ENCODE measurements around the gene TMA7.
"Not testable (repeated sequence)": the region's sequence is repeated elsewhere in the genome, so short reads cannot be mapped to it uniquely, and the experiment has no call there.

The TMA7 gene

GRCh38 chr3:48477959-48478520 is 38.0 kb downstream of the TMA7 start:
- POLR2A ChIA-PET, result no interaction called here
- CTCF ChIA-PET, result no interaction called here

DNA sequence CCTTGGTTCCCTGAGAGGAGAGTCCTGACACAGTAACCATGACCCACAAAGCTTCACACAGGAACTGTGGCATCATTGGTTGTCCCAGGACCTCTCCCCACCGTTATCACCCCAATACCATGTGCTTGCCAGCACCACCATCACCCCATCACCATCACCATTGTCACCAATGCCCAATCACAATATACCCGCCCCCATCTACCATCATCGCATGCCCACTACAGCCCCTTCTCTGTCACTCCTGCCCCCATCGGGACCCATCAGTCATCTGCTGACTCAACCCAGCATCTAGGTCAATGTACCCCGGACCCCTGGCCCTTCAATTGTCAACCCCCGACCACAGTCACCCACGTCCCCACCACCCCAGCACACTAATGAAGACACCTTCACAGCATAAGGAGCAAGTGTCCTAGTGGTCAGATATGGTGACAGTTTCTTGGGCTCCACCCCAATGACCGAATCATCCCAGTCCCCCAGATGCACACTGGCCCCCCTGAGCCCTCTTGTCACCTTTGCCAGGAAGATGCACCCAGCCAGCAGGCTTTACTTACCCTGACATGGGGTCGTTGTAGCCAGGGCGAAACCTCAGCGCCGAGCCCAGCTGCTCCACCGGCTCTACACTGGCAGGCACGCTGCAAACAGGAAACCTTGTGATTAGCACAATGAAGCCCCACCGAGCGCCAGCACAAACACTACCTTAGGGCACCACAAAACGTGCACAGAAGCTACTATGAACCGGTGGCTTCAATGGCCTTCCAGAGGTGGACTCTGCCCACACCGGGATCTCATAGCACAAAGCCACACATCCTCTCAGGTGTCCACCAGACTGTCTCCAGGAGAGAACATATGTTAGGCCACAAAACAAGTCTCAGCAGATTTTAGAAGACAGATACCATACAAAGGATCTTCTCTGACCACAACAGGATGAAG is 38.8 kb downstream of the TMA7 start:
- ChIA-PET CTCF (no interaction called here), POLR2A (no interaction called here)
- DNase-seq (ENCODE audit: extremely low spot score), result peak; percentile 25
- no peak for TF ChIP-seq CTCF (IDR thresholded peaks at IDR 0.05; ENCODE audit: control extremely low read depth, extremely low read depth, low read depth, missing control alignments)

More at GRCh38 chr3:48477959-48478520, 38.0 kb downstream of the TMA7 start:
- peak; percentile 9 for DNase-seq (ENCODE audit: extremely low spot score)
- no peak for TF ChIP-seq CTCF (IDR thresholded peaks at IDR 0.05; ENCODE audit: control extremely low read depth, extremely low read depth, low read depth, missing control alignments)

- POLR2A ChIA-PET; DNase-seq (ENCODE audit: extremely low spot score): not testable (repeated sequence)
- CTCF ChIA-PET, result interaction anchor here (1.0 to 2.4 kb wide), 2 partner anchors 8 to 45 kb away, joined by 3 to 6 read pairs; no protein-coding TSS in a partner anchor
Observed at GRCh38 chr3:48480891-48481290, 40.8 kb downstream of the TMA7 start.

- DNase-seq (ENCODE audit: extremely low spot score); POLR2A ChIA-PET: not testable (repeated sequence)
- CTCF ChIA-PET, result interaction anchor here (1.8 to 2.4 kb wide), 2 partner anchors 10 to 20 kb away, joined by 5 to 6 read pairs; no protein-coding TSS in a partner anchor
Observed at GRCh38 chr3:48482822-48483221, 42.8 kb downstream of the TMA7 start.

DNA sequence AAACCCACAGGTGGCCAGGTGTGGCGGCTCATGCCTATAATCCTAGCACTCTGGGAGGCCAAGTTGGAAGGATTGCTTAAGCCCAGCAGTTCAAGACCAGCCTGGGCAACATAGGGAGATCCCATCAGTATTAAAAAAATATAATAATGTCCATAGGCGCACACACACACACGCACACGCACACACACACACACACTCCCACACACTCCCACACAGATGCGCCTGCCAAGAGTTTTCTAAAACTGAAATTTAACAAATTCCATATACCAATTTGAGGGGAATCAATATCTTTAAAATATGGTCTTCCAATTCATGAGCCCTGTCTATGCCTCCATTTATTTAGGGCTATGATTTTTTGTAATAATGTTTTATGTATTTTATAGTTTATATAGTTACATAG is 46.9 kb downstream of the TMA7 start:
- CTCF ChIA-PET, result no interaction called here
- POLR2A ChIA-PET, result no interaction called here
- TF ChIP-seq CTCF (IDR thresholded peaks at IDR 0.05; ENCODE audit: control extremely low read depth, extremely low read depth, low read depth, missing control alignments), result no peak
- DNase-seq (ENCODE audit: extremely low spot score), result no peak

GRCh38 chr3:48492461-48493202 is 52.6 kb downstream of the TMA7 start:
- DNase-seq (ENCODE audit: extremely low spot score), result peak; percentile 48
- no peak for TF ChIP-seq CTCF (IDR thresholded peaks at IDR 0.05; ENCODE audit: control extremely low read depth, extremely low read depth, low read depth, missing control alignments)
- ChIA-PET CTCF (no interaction called here), POLR2A (no interaction called here)

GRCh38 chr3:48493203-48493501 is 53.1 kb downstream of the TMA7 start:
- CTCF ChIA-PET, result interaction anchor here (1.5 kb wide), 1 partner anchor 56 kb away, joined by 4 read pairs; no protein-coding TSS in a partner anchor
- DNase-seq (ENCODE audit: extremely low spot score), result no peak
- POLR2A ChIA-PET, result no interaction called here
- no peak for TF ChIP-seq CTCF (IDR thresholded peaks at IDR 0.05; ENCODE audit: control extremely low read depth, extremely low read depth, low read depth, missing control alignments)

Measured in GM10248 (cell line).